Karpas-422 (cell line): ENCODE data around the gene CDS2. TPM values are rescaled to one million over a fixed set of nuclear protein-coding genes. Genes with fewer than 3 reads are reported as not detected.

Experiments
- small RNA-seq: library from RNA; depleted of rRNA; stranded (forward); fragments of <200 nt; gene quantifications from one replicate; pipeline ENCODE3, GENCODE V24; 2014
- total RNA-seq: library from RNA; depleted of rRNA; stranded (reverse); fragments of >200 nt; shearing (Covaris generic); gene quantifications from 2 replicates; pipeline ENCODE4 v1.2.3, GENCODE V29; 2014; ENCODE audit warnings: low replicate concordance; rRNA removed

CDS2 gene
- total RNA-seq, 1 experiment from 2014 or later = 26.8 TPM

Small RNA genes within 50 kb of the gene (small RNA-seq; reads per million reads assigned to genes)
- gene RF00019 = not detected
- gene RF00568 = not detected
- gene RNA5SP474 = not detected

Other genes starting within 250 kb of the CDS2 start
- gene SLC23A2, start 125.5 kb upstream of the CDS2 start, total RNA-seq = 34.5 and 49.2 TPM in 2 replicates
- gene TMEM230, start 13.9 kb upstream of the CDS2 start, total RNA-seq = 124 and 228 TPM in 2 replicates
- 99.1 and 185 TPM in 2 replicates for gene PCNA, start 7.0 kb upstream of the CDS2 start, total RNA-seq
- gene PROKR2, start 189.9 kb downstream of the CDS2 start, total RNA-seq = not detected in 2 replicates